Fibroblast of the conjunctiva (primary cell): ENCODE results near the gene DPP9.
"Not testable (repeated sequence)": the region's sequence is repeated elsewhere in the genome, so short reads cannot be mapped to it uniquely, and the experiment has no call there.

Experiments used
- DNase-seq: peaks from one replicate; pipeline ENCODE4 v3.0.0-alpha.2; 2010; ENCODE audit warnings: low read depth

DPP9 gene

GRCh38 chr19:4740092-4740491 lies 16.4 kb upstream of the DPP9 start:
- DNase-seq = no peak

GRCh38 chr19:4738734-4739133 lies 15.1 kb upstream of the DPP9 start:
- no peak for DNase-seq

- no peak for DNase-seq
Observed at GRCh38 chr19:4737955-4738600, 14.4 kb upstream of the DPP9 start.

GRCh38 chr19:4733755-4734345 lies 10.2 kb upstream of the DPP9 start:
- DNase-seq = no peak

- peak; percentile 41 for DNase-seq
Observed at GRCh38 chr19:4732680-4733114, 9.1 kb upstream of the DPP9 start.

GRCh38 chr19:4730740-4731171 lies 7.1 kb upstream of the DPP9 start:
- no peak for DNase-seq

GRCh38 chr19:4728871-4729270 lies 5.2 kb upstream of the DPP9 start:
- DNase-seq = no peak

- DNase-seq = peak; percentile 46
Observed at GRCh38 chr19:4722671-4723594, 709 bp downstream of the DPP9 start.

GRCh38 chr19:4721196-4721595 lies 2.4 kb downstream of the DPP9 start:
- no peak for DNase-seq

- DNase-seq = no peak
Observed at GRCh38 chr19:4720037-4720700, 3.5 kb downstream of the DPP9 start.

- no peak for DNase-seq
Observed at GRCh38 chr19:4719499-4719866, 4.2 kb downstream of the DPP9 start.

- no peak for DNase-seq
Observed at GRCh38 chr19:4717966-4718701, 5.5 kb downstream of the DPP9 start.

- peak; percentile 32 for DNase-seq
Observed at GRCh38 chr19:4717191-4717965, 6.3 kb downstream of the DPP9 start.

- no peak for DNase-seq
Observed at GRCh38 chr19:4715529-4716221, 8.0 kb downstream of the DPP9 start.

- not testable (repeated sequence) for DNase-seq
Observed at GRCh38 chr19:4715178-4715528, 8.5 kb downstream of the DPP9 start.

GRCh38 chr19:4714016-4714415 lies 9.6 kb downstream of the DPP9 start:
- DNase-seq = no peak

- DNase-seq = peak; percentile 89
Observed at GRCh38 chr19:4713384-4713951, 10.2 kb downstream of the DPP9 start.

- DNase-seq = no peak
Observed at GRCh38 chr19:4712771-4713170, 10.9 kb downstream of the DPP9 start.

- DNase-seq = no peak
Observed at GRCh38 chr19:4711211-4711610, 12.4 kb downstream of the DPP9 start.

GRCh38 chr19:4710281-4710600 lies 13.4 kb downstream of the DPP9 start:
- DNase-seq = no peak
